ENCODE data around the gene MTG2. TPM values are rescaled to one million over a fixed set of nuclear protein-coding genes. Genes with fewer than 3 reads are reported as not detected.

The MTG2 gene
- total and polyA plus RNA-seq, 2 of the 8 experiments (the other 6 are each of a cell fraction or from before 2014, with no cell fraction given), result 14.4 to 22.8 TPM

DNA sequence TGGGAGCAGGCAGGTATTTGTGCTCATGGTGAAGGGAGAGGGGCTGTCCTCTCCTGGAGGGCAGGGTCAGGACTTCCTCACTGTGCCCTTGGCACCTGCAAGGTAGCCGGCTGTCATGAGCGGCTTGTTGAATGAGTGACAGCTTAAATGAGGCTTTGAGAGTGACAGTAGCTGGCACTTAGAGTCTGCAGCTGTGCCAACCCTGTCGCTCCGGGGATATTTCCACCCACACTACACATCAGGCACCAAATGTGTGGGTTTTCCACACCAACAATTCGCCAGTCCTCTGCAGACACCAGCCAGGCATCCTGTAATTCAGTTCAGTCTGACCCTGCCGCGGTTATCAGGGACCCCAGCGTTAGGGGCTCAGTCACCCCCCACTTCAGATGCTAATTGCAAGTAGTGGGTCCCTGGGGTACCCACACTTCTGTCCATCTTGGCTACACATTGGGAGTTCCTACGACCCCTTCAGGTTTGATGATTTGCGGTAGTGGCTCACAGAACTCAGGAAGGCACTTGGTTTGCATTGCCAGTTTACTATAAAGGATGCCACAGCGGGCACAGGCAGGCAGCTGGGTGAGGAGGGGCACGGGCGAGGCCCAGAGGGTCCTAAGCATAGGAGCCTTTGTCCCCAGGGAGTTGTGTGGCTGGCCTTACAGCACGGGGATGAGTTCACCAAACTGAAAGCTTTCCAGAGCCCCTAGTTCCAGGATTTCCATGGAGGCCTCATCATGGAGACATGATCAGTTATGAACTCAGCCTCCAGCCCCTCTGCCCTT, 9.1 kb downstream of the MTG2 start (continued):
- TF ChIP-seq POLR2AphosphoS5 (IDR thresholded peaks at IDR 0.05; ENCODE audit: low read depth, low read length), result no peak
- TF ChIP-seq ZNF274 (IDR thresholded peaks at IDR 0.05; ENCODE audit: borderline replicate concordance, extremely low read depth, low read length), result no peak
- TF ChIP-seq SIRT6 (IDR thresholded peaks at IDR 0.05; ENCODE audit: low read length), result no peak
- TF ChIP-seq CHD2 (IDR thresholded peaks at IDR 0.05; ENCODE audit: low read length), result no peak
- TF ChIP-seq GTF2F1 (IDR thresholded peaks at IDR 0.05; ENCODE audit: borderline replicate concordance, low read depth, low read length), result no peak
- no peak for TF ChIP-seq KDM1A (IDR thresholded peaks at IDR 0.05; ENCODE audit: borderline replicate concordance, low read length)
- TF ChIP-seq CBX5 (IDR thresholded peaks at IDR 0.05; ENCODE audit: low read depth, low read length), result no peak
